K562 (cell line): ENCODE data around the gene SLC46A3. TPM values are rescaled to one million over a fixed set of nuclear protein-coding genes. Genes with fewer than 3 reads are reported as not detected.

Source experiments
- ARNT ChIP-seq, 2 experiments: fragments of 450-650 bp; IDR thresholded peaks; 2 replicates each; pipeline ENCODE4 v1.6.1; 2016; ENCODE audit warnings: mild to moderate bottlenecking in 1 of 2
- CCNT2 ChIP-seq: IDR thresholded peaks from 2 replicates; pipeline ENCODE4 v1.6.1; 2011; ENCODE audit warnings: borderline replicate concordance, low read depth, mild to moderate bottlenecking, moderate library complexity, mixed read lengths, low read length; ENCODE audit not compliant: insufficient read length; ENCODE audit errors: extremely low read depth
- CEBPG ChIP-seq, 3 experiments: fragments of 200-800 bp in 1 of 3; sonication (Bioruptor generic) in 1 of 3; sonication (generic) in 1 of 3; formaldehyde crosslinking in 1 of 3; IDR thresholded peaks in 2 of 3; conservative IDR thresholded peaks in 1 of 3; 2 replicates each; pipeline versions ENCODE4 v1.6.1 to v1.8.0; 2016 to 2022; ENCODE audit warnings: missing compliant biosample characterization in 2 of 3, missing genetic modification characterization in 2 of 3, mild to moderate bottlenecking in 1 of 3, missing genetic modification reagents in 1 of 3
- CREM ChIP-seq: IDR thresholded peaks from 2 replicates; pipeline ENCODE4 v1.6.1; 2014; ENCODE audit warnings: antibody characterized with exemption, low read depth
- ELF2 ChIP-seq: fragments of 250-450 bp; sonication (Bioruptor Pico); IDR thresholded peaks from 2 replicates; pipeline ENCODE4 v1.5.0; 2021; ENCODE audit warnings: mild to moderate bottlenecking
- ILK ChIP-seq: fragments of 450-650 bp; IDR thresholded peaks from 2 replicates; pipeline ENCODE4 v1.6.1; 2016; ENCODE audit warnings: missing genetic modification characterization, low read depth, mild to moderate bottlenecking, missing compliant biosample characterization, moderate library complexity, borderline replicate concordance
- LCOR ChIP-seq: sonication (generic); formaldehyde crosslinking; IDR thresholded peaks from 2 replicates; pipeline ENCODE4 v1.8.0; 2022; ENCODE audit warnings: mild to moderate bottlenecking, missing genetic modification reagents
- NR1H2 ChIP-seq: sonication (generic); formaldehyde crosslinking; IDR thresholded peaks from 2 replicates; pipeline ENCODE4 v1.4.0; 2020; ENCODE audit warnings: mild to moderate bottlenecking, missing genetic modification reagents
- POLR2AphosphoS2 ChIP-seq: IDR thresholded peaks from 2 replicates; pipeline ENCODE4 v1.6.1; 2012; ENCODE audit warnings: low read length, improper control_type of control experiment
- RBM25 ChIP-seq: fragments of 200-400 bp; formaldehyde crosslinking; IDR thresholded peaks from 2 replicates; pipeline ENCODE4 v1.6.1; 2018; ENCODE audit warnings: low read length, low read depth, moderate library complexity; ENCODE audit not compliant: severe bottlenecking
- THRAP3 ChIP-seq: fragments of 450-650 bp; IDR thresholded peaks from 2 replicates; pipeline ENCODE4 v1.6.1; 2016; ENCODE audit warnings: mild to moderate bottlenecking, inconsistent platforms, borderline replicate concordance
- ZBTB7A ChIP-seq: IDR thresholded peaks from 2 replicates; pipeline ENCODE4 v1.6.1; 2011; ENCODE audit warnings: low read depth, mild to moderate bottlenecking, low read length, moderate library complexity, borderline replicate concordance; ENCODE audit not compliant: control insufficient read depth
- ZBTB9 ChIP-seq: fragments of 450-650 bp; formaldehyde crosslinking; IDR thresholded peaks from 2 replicates; pipeline ENCODE4 v1.4.0; 2020; ENCODE audit warnings: mild to moderate bottlenecking, moderate library complexity
- ZEB2 ChIP-seq: fragments of 450-650 bp; IDR thresholded peaks from 2 replicates; pipeline ENCODE4 v1.6.1; 2016
- ZHX1 ChIP-seq: fragments of 150-350 bp; conservative IDR thresholded peaks from 2 replicates; pipeline ENCODE4 v1.6.1; 2014; ENCODE audit warnings: low read length
- ZNF121 ChIP-seq: sonication (generic); formaldehyde crosslinking; conservative IDR thresholded peaks from 2 replicates; pipeline ENCODE4 v1.8.0; 2022; ENCODE audit warnings: missing genetic modification reagents
- ZNF165 ChIP-seq: fragments of 250-450 bp; sonication (Bioruptor Pico); IDR thresholded peaks from 2 replicates; pipeline ENCODE4 v1.4.0; 2020; ENCODE audit warnings: borderline replicate concordance
- ZNF23 ChIP-seq: fragments of 250-450 bp; sonication (Bioruptor Pico); IDR thresholded peaks from 2 replicates; pipeline ENCODE4 v1.4.0; 2020; ENCODE audit warnings: mild to moderate bottlenecking
- ZNF436 ChIP-seq: fragments of 250-450, 450-650 bp; sonication (Bioruptor Pico); formaldehyde crosslinking; IDR thresholded peaks from 2 replicates; pipeline ENCODE4 v1.7.0; 2020; ENCODE audit warnings: mild to moderate bottlenecking
- polyA plus RNA-seq, 8 experiments: library from polyadenylated mRNA; depleted of rRNA in 4 of 8; stranded (reverse) in 5 of 8; unstranded in 3 of 8; fragments of >200 nt; fragmentation: Nextera tagmentation in 2 of 8; fragmentation: Illumina TruSeq in 1 of 8; extraction: Ambion mirVana in 2 of 8; extraction: Trizol in 1 of 8; gene quantifications; 2 replicates each; pipeline versions ENCODE4 v1.2.1 to v1.2.3, GENCODE V29; 2011 to 2014; ENCODE audit warnings: inconsistent platforms in 1 of 8, missing spikeins in 1 of 8
- total RNA-seq, 7 experiments: library from RNA; depleted of rRNA in 6 of 7; stranded (reverse); fragments of >200 nt in 6 of 7; fragmentation: Illumina TruSeq in 2 of 7; extraction: Trizol in 2 of 7; gene quantifications; 2 replicates each; pipeline versions ENCODE4 v1.2.1 to v1.2.3, GENCODE V29; 2011 to 2021; ENCODE audit warnings: low replicate concordance in 1 of 7
- TF ChIP-seq, protein P1 (sequence below): IDR thresholded peaks from 2 replicates; pipeline ENCODE4 v1.6.1; 2011; ENCODE audit not compliant: insufficient read length; ENCODE audit errors: extremely low read depth
- TF ChIP-seq, protein P2 (sequence below): sonication (generic); formaldehyde crosslinking; IDR thresholded peaks from 2 replicates; pipeline ENCODE4 v1.8.1; 2023; ENCODE audit warnings: mild to moderate bottlenecking, missing genetic modification reagents, moderate library complexity

SLC46A3 gene
- total and polyA plus RNA-seq, 9 of the 15 experiments (the other 6 are each of a cell fraction or from before 2014, with no cell fraction given): 0.14 to 1.2 (median 0.51) TPM

DNA sequence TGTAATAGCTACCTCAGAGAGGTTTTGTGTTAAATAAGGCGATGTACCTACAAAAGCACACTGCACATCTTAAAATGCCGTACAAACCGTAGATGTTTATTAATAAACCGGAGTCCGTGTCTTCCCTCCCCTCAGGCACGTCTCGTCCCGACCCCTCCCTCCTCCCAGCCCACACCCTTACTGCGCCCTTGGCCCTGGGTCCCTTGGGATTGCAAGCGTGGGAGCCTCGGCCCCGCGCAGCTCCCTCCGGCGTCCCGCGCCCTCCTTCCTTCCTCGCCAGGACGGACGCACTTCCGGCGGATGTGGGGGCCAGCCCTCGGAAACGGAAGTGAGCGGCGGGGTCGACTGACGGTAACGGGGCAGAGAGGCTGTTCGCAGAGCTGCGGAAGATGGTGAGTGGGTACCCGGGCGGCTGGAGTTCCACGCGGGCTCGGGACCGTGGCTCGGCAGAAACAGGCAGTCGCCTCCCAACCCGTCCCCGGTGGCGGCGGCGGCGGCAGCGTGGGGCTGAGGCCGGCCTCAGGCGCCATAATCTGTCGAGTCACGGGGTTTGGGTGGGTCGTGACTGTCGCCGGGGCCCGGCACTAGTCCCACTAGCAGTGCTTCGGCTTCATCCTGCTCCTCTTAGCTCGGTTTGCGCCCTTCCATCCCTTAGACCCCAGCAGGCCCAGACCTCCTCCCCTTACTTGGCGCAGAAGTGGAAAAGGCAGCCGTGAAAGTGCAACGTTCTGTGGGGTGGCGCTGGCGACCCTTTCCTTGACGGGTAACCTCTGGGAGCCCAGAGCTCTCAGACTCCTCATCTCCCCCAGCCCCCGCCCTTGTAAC, 59.8 kb downstream of the SLC46A3 start, which contains the start of gene POMP (continued):
- TF ChIP-seq, protein P1, sequence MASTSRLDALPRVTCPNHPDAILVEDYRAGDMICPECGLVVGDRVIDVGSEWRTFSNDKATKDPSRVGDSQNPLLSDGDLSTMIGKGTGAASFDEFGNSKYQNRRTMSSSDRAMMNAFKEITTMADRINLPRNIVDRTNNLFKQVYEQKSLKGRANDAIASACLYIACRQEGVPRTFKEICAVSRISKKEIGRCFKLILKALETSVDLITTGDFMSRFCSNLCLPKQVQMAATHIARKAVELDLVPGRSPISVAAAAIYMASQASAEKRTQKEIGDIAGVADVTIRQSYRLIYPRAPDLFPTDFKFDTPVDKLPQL: no peak
- TF ChIP-seq NR1H2 (no peak), POLR2AphosphoS2 (no peak), CEBPG (CRISPR knock-in tag; IDR thresholded peaks at IDR 0.05) (no peak), CEBPG (tag; conservative IDR thresholded peaks at IDR 0.05 in 1 of 2, IDR thresholded peaks at IDR 0.05 in 1 of 2) (no peak), ARNT (IDR thresholded peaks at IDR 0.05) (no peak), ZNF121 (CRISPR knock-in tag) (no peak), CREM (peak; percentile 89), ZNF165 (no peak), ZNF23 (no peak), CCNT2 (no peak), ZEB2 (no peak), ELF2 (CRISPR knock-in tag) (peak; percentile 48; the same call in 1 of the 2 replicates), ZNF436 (no peak), ILK (tag) (no peak), ZHX1 (no peak), LCOR (no peak), THRAP3 (no peak), ZBTB9 (no peak), RBM25 (no peak), ZBTB7A (peak; percentile 70; the same call in 1 of the 2 replicates)
- TF ChIP-seq, protein P2, sequence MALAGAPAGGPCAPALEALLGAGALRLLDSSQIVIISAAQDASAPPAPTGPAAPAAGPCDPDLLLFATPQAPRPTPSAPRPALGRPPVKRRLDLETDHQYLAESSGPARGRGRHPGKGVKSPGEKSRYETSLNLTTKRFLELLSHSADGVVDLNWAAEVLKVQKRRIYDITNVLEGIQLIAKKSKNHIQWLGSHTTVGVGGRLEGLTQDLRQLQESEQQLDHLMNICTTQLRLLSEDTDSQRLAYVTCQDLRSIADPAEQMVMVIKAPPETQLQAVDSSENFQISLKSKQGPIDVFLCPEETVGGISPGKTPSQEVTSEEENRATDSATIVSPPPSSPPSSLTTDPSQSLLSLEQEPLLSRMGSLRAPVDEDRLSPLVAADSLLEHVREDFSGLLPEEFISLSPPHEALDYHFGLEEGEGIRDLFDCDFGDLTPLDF (CRISPR knock-in tag): no peak
